ENCODE data around the gene CD80.
"Not testable (repeated sequence)": the region's sequence is repeated elsewhere in the genome, so short reads cannot be mapped to it uniquely, and the experiment has no call there.

Gene CD80

GRCh38 chr3:119559441-119559963 is at the start of gene CD80:
Gene CD80 (minus strand): TSS chr3:119559614. CDS start chr3:119557728, 1,886 bp downstream.
- FAIRE-seq: no peak

- no peak for FAIRE-seq
These were observed 49.1 kb upstream of the CD80 start for GRCh38 chr3:119608405-119609000.

- FAIRE-seq: no peak
These were observed 45.5 kb upstream of the CD80 start for GRCh38 chr3:119604878-119605277.

- FAIRE-seq: no peak
These were observed 43.3 kb upstream of the CD80 start for GRCh38 chr3:119602676-119603075.

GRCh38 chr3:119601154-119601553 is 41.7 kb upstream of the CD80 start:
- no peak for FAIRE-seq

- FAIRE-seq: no peak
These were observed 41.3 kb upstream of the CD80 start for GRCh38 chr3:119600732-119601131.

- no peak for FAIRE-seq
These were observed 40.3 kb upstream of the CD80 start for GRCh38 chr3:119599558-119600174.

- no peak for FAIRE-seq
These were observed 39.1 kb upstream of the CD80 start for GRCh38 chr3:119598410-119599098.

- no peak for FAIRE-seq
These were observed 38.3 kb upstream of the CD80 start, which contains the start of gene PLA1A for GRCh38 chr3:119597548-119598288. Gene PLA1A (plus strand): TSS chr3:119597885. CDS start chr3:119597914, 29 bp downstream.

GRCh38 chr3:119596398-119596797 is 37.0 kb upstream of the CD80 start:
- FAIRE-seq: no peak

GRCh38 chr3:119595639-119596334 is 36.4 kb upstream of the CD80 start:
- FAIRE-seq: no peak

- not testable (repeated sequence) for FAIRE-seq
These were observed 35.5 kb upstream of the CD80 start for GRCh38 chr3:119594929-119595328.

- no peak for FAIRE-seq
These were observed 34.7 kb upstream of the CD80 start for GRCh38 chr3:119594066-119594465.

GRCh38 chr3:119592861-119593260 is 33.4 kb upstream of the CD80 start:
- no peak for FAIRE-seq

GRCh38 chr3:119590706-119591105 is 31.3 kb upstream of the CD80 start:
- no peak for FAIRE-seq

- FAIRE-seq: no peak
These were observed 29.8 kb upstream of the CD80 start for GRCh38 chr3:119589102-119589773.

- no peak for FAIRE-seq
These were observed 28.7 kb upstream of the CD80 start for GRCh38 chr3:119588112-119588511.

- no peak for FAIRE-seq
These were observed 27.3 kb upstream of the CD80 start for GRCh38 chr3:119586733-119587172.

- FAIRE-seq: no peak
These were observed 26.6 kb upstream of the CD80 start for GRCh38 chr3:119585856-119586570.

- FAIRE-seq: no peak
These were observed 25.8 kb upstream of the CD80 start for GRCh38 chr3:119585208-119585607.

- FAIRE-seq: no peak
These were observed 22.8 kb upstream of the CD80 start for GRCh38 chr3:119582178-119582577.

Measured in colon (tissue), 2 donors.